ENCODE data around the gene EGLN3.

- TF ChIP-seq CTCF (IDR thresholded peaks at IDR 0.05) (no peak), POLR2AphosphoS5 (IDR thresholded peaks at IDR 0.05; ENCODE audit: insufficient read depth in 1 of 2, low read depth in 1 of 2) (no peak)
These were observed 21.8 kb upstream of the EGLN3 start for GRCh38 chr14:33972583-33973081.
